ENCODE measurements around the gene CAPN10. TPM values are rescaled to one million over a fixed set of nuclear protein-coding genes. Genes with fewer than 3 reads are reported as not detected.

Gene CAPN10
- 10 to 100 TPM; 13.4 to 33.3 (median 14.5) TPM for total RNA-seq

- TF ChIP-seq, protein P1, sequence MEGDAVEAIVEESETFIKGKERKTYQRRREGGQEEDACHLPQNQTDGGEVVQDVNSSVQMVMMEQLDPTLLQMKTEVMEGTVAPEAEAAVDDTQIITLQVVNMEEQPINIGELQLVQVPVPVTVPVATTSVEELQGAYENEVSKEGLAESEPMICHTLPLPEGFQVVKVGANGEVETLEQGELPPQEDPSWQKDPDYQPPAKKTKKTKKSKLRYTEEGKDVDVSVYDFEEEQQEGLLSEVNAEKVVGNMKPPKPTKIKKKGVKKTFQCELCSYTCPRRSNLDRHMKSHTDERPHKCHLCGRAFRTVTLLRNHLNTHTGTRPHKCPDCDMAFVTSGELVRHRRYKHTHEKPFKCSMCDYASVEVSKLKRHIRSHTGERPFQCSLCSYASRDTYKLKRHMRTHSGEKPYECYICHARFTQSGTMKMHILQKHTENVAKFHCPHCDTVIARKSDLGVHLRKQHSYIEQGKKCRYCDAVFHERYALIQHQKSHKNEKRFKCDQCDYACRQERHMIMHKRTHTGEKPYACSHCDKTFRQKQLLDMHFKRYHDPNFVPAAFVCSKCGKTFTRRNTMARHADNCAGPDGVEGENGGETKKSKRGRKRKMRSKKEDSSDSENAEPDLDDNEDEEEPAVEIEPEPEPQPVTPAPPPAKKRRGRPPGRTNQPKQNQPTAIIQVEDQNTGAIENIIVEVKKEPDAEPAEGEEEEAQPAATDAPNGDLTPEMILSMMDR (IDR thresholded peaks at IDR 0.05; ENCODE audit: low read depth): no peak
Observed at GRCh38 chr2:240586198-240586918, at the start of gene CAPN10. CAPN10 (plus strand) TSS chr2:240586734; CDS start chr2:240586912, 178 bp downstream.

GRCh38 chr2:240538031-240538780 lies 48.3 kb upstream of the CAPN10 start:
- TF ChIP-seq, protein P1 (IDR thresholded peaks at IDR 0.05; ENCODE audit: low read depth): no peak

DNA sequence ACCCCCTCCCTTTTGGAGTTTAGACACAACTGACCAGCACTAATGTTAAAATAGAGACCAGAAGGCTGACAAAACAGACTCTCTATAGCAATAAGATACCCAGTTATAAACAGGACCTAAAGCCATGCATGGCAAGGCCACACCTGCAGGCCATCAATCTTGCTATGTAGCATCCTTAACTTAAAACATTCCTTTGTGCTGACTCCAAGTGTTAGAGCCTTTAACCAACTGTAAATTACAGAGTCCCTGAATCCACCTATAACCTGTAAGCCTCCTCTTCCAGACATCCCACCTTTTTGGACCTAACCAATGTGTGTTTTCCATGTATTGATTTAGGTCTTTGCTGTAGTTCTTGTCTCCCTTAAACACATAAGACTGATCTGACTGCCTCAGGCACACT lies 46.6 kb upstream of the CAPN10 start:
- TF ChIP-seq, protein P1 (IDR thresholded peaks at IDR 0.05; ENCODE audit: low read depth): no peak

- TF ChIP-seq, protein P1 (IDR thresholded peaks at IDR 0.05; ENCODE audit: low read depth): no peak
Observed at GRCh38 chr2:240551288-240551687, 35.2 kb upstream of the CAPN10 start.

DNA sequence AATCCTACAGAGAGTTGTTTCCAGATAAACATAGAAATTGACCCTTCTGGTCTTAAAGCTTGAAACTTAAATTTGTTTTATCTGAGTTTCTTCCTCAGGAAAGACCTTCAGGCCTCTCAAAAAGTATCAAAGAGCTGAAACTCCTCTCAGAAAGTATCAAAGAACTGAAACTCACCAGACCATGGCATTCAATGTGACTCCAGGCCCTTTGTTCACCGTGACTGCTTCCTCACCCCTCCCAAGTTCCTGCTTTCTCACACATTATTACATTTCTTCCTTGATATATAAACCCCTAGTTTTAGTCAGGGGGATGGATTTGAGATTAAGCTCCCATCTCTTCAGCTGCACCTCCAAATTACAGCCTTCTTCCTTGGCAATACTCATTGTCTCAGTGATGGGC lies 34.7 kb upstream of the CAPN10 start:
- TF ChIP-seq, protein P1 (IDR thresholded peaks at IDR 0.05; ENCODE audit: low read depth): no peak

GRCh38 chr2:240553956-240554480 lies 32.5 kb upstream of the CAPN10 start:
- TF ChIP-seq, protein P1 (IDR thresholded peaks at IDR 0.05; ENCODE audit: low read depth): no peak
